ENCODE results near the gene ADCY2.

ADCY2 gene

GRCh38 chr5:7608772-7609171 is 212.8 kb downstream of the ADCY2 start:
- DNase-seq, result no peak

GRCh38 chr5:7609726-7610125 is 213.8 kb downstream of the ADCY2 start:
- no peak for DNase-seq

GRCh38 chr5:7610531-7611177 is 214.7 kb downstream of the ADCY2 start:
- DNase-seq, result no peak

GRCh38 chr5:7611518-7611917 is 215.6 kb downstream of the ADCY2 start:
- DNase-seq, result no peak

- no peak for DNase-seq
Observed at GRCh38 chr5:7615566-7616061, 219.7 kb downstream of the ADCY2 start.

- DNase-seq, result no peak
Observed at GRCh38 chr5:7616897-7617296, 221.0 kb downstream of the ADCY2 start.

GRCh38 chr5:7622498-7622897 is 226.6 kb downstream of the ADCY2 start:
- no peak for DNase-seq

GRCh38 chr5:7625740-7626139 is 229.8 kb downstream of the ADCY2 start:
- DNase-seq, result peak; percentile 2

GRCh38 chr5:7628248-7628647 is 232.3 kb downstream of the ADCY2 start:
- no peak for DNase-seq

- no peak for DNase-seq
Observed at GRCh38 chr5:7628820-7629219, 232.9 kb downstream of the ADCY2 start.

- DNase-seq, result no peak
Observed at GRCh38 chr5:7629561-7629960, 233.6 kb downstream of the ADCY2 start.

- DNase-seq, result no peak
Observed at GRCh38 chr5:7634837-7635236, 238.9 kb downstream of the ADCY2 start.

GRCh38 chr5:7638456-7638855 is 242.5 kb downstream of the ADCY2 start:
- no peak for DNase-seq

- no peak for DNase-seq
Observed at GRCh38 chr5:7642029-7642428, 246.1 kb downstream of the ADCY2 start.

- DNase-seq, result no peak
Observed at GRCh38 chr5:7644723-7645122, 248.8 kb downstream of the ADCY2 start.

- no peak for DNase-seq
Observed at GRCh38 chr5:7650755-7651154, 254.8 kb downstream of the ADCY2 start.

- no peak for DNase-seq
Observed at GRCh38 chr5:7653046-7653445, 257.1 kb downstream of the ADCY2 start.

- DNase-seq, result no peak
Observed at GRCh38 chr5:7657153-7657552, 261.2 kb downstream of the ADCY2 start.

- DNase-seq, result no peak
Observed at GRCh38 chr5:7659420-7659819, 263.5 kb downstream of the ADCY2 start.

GRCh38 chr5:7662289-7662688 is 266.4 kb downstream of the ADCY2 start:
- no peak for DNase-seq

- no peak for DNase-seq
Observed at GRCh38 chr5:7663808-7664207, 267.9 kb downstream of the ADCY2 start.

- DNase-seq, result no peak
Observed at GRCh38 chr5:7664208-7664607, 268.3 kb downstream of the ADCY2 start.

- DNase-seq, result no peak
Observed at GRCh38 chr5:7667216-7667767, 271.4 kb downstream of the ADCY2 start.

- no peak for DNase-seq
Observed at GRCh38 chr5:7668161-7668560, 272.2 kb downstream of the ADCY2 start.

GRCh38 chr5:7668627-7669026 is 272.7 kb downstream of the ADCY2 start:
- no peak for DNase-seq

All from hematopoietic multipotent progenitor cell treated with erythropoietin and hydrocortisone succinate and interleukin-3 and kit ligand, for 4 days (in vitro differentiated cells).